ENCODE results near the gene PACSIN2. TPM values are rescaled to one million over a fixed set of nuclear protein-coding genes. Genes with fewer than 3 reads are reported as not detected.
A peak's percentile ranks its signal among the peaks of the same experiment; 100 is the strongest.

PACSIN2 gene
- total RNA-seq, 1 experiment from 2014 or later = 70.5 TPM

GRCh38 chr22:42930810-42931420 lies 84.0 kb downstream of the PACSIN2 start:
- Mint-ChIP-seq H3K4me1 (peaks cover 33% of the 10 kb centered on the region), H3K27ac (peak overlapping the region; percentile 44), H3K9me3 (no peaks in the 10 kb centered on the region), H3K4me3 (no peak overlapping the region), H3K27me3 (ENCODE audit: low read depth) (no peaks in the 10 kb centered on the region), H3K36me3 (no peaks in the 10 kb centered on the region)
- ChIA-PET CTCF (interaction anchor here (0.7 to 2.3 kb wide), 5 partner anchors 10 to 122 kb away, joined by 3 to 5 read pairs (median 3); no protein-coding TSS in a partner anchor), POLR2A (interaction anchor here (0.6 to 1.1 kb wide), 2 partner anchors 15 to 333 kb away, joined by 3 to 5 read pairs; no protein-coding TSS in a partner anchor)
- ATAC-seq (peak; percentile 59), DNase-seq (ENCODE audit: low spot score) (no peak)
- no peak for TF ChIP-seq ERG (CRISPR knock-in tag; IDR thresholded peaks at IDR 0.05)
- TF ChIP-seq USF2 (CRISPR knock-in tag; IDR thresholded peaks at IDR 0.05) = peak; percentile 48; the same call in 1 of the 2 replicates
- TF ChIP-seq ZNF512 (CRISPR knock-in tag; IDR thresholded peaks at IDR 0.05; ENCODE audit: borderline replicate concordance) = no peak

- no peaks in the 10 kb centered on the region for H3K36me3 Mint-ChIP-seq
- peak overlapping the region; percentile 28; the same call in 1 of the 2 replicates for H3K27ac Mint-ChIP-seq
- TF ChIP-seq FOXJ3 (CRISPR knock-in tag; IDR thresholded peaks at IDR 0.05; ENCODE audit: borderline replicate concordance) = no peak
- TF ChIP-seq USF2 (CRISPR knock-in tag; IDR thresholded peaks at IDR 0.05) = no peak
- no peak for TF ChIP-seq ETV6 (CRISPR knock-in tag; IDR thresholded peaks at IDR 0.05)
- TF ChIP-seq RELA (CRISPR knock-in tag; IDR thresholded peaks at IDR 0.05; ENCODE audit: borderline replicate concordance) = no peak
- no peak for TF ChIP-seq TP53 (CRISPR knock-in tag; IDR thresholded peaks at IDR 0.05)
- TF ChIP-seq NR2C2 (CRISPR knock-in tag; IDR thresholded peaks at IDR 0.05) = no peak
- H3K27me3 Mint-ChIP-seq (ENCODE audit: low read depth) = no peaks in the 10 kb centered on the region
- DNase-seq (ENCODE audit: low spot score) = no peak
- no peaks in the 10 kb centered on the region for H3K9me3 Mint-ChIP-seq
- H3K4me1 Mint-ChIP-seq = peaks cover 37% of the 10 kb centered on the region
- H3K4me3 Mint-ChIP-seq = no peak overlapping the region
- ChIA-PET CTCF (interaction anchor here (1.3 kb wide), 1 partner anchor 27 kb away, joined by 3 read pairs; no protein-coding TSS in a partner anchor), POLR2A (no interaction called here)
- ATAC-seq = no peak
These were observed 85.2 kb downstream of the PACSIN2 start for GRCh38 chr22:42929838-42930155.

GRCh38 chr22:42928969-42929837 lies 85.7 kb downstream of the PACSIN2 start:
- H3K4me3 Mint-ChIP-seq = no peak overlapping the region
- no peaks in the 10 kb centered on the region for H3K36me3 Mint-ChIP-seq
- DNase-seq (ENCODE audit: low spot score) (no peak), ATAC-seq (no peak)
- ChIA-PET POLR2A (no interaction called here), CTCF (interaction anchor here (1.3 kb wide), 1 partner anchor 26 kb away, joined by 3 read pairs; no protein-coding TSS in a partner anchor)
- H3K4me1 Mint-ChIP-seq = peaks cover 37% of the 10 kb centered on the region
- no peaks in the 10 kb centered on the region for H3K9me3 Mint-ChIP-seq
- TF ChIP-seq PRRX2 (CRISPR knock-in tag; IDR thresholded peaks at IDR 0.05) = no peak
- no peak for TF ChIP-seq AFF4 (CRISPR knock-in tag; IDR thresholded peaks at IDR 0.05; ENCODE audit: borderline replicate concordance)
- TF ChIP-seq HMGXB4 (CRISPR knock-in tag; IDR thresholded peaks at IDR 0.05) = no peak
- TF ChIP-seq FOXJ3 (CRISPR knock-in tag; IDR thresholded peaks at IDR 0.05; ENCODE audit: borderline replicate concordance) = no peak
- H3K27me3 Mint-ChIP-seq (ENCODE audit: low read depth) = no peaks in the 10 kb centered on the region
- H3K27ac Mint-ChIP-seq = peak overlapping the region; percentile 43; the same call in 1 of the 2 replicates
